GM03348 (cell line): ENCODE measurements around the gene CELA2B.
"Not testable (repeated sequence)": the region's sequence is repeated elsewhere in the genome, so short reads cannot be mapped to it uniquely, and the experiment has no call there.

Source experiments
- DNase-seq: peaks from one replicate; pipeline ENCODE4 v3.0.0; 2012; ENCODE audit warnings: low spot score

Gene CELA2B

GRCh38 chr1:15445390-15446122, 30.3 kb upstream of the CELA2B start:
- DNase-seq = no peak

DNA sequence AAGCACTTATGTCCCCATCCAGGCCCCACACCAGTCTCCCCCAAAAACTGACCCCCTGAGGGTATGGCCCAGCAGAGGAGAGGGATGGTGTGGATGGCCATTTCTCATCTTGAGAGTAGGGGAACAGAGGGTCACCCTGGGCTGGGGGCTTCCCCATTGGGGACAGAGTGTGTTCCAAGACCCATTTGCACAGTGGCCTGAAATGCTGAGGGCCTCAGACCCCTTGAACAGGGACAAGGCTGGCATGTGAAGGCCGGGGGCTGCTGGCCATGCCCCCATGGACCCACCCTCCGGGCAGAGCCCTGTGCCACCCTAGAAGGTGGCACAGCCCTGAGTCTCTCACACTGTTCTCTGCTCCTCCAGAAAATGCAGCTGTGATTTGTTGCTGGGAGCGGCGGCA, 29.7 kb upstream of the CELA2B start:
- no peak for DNase-seq

- no peak for DNase-seq
These were observed 26.9 kb upstream of the CELA2B start for GRCh38 chr1:15448877-15449462.

DNA sequence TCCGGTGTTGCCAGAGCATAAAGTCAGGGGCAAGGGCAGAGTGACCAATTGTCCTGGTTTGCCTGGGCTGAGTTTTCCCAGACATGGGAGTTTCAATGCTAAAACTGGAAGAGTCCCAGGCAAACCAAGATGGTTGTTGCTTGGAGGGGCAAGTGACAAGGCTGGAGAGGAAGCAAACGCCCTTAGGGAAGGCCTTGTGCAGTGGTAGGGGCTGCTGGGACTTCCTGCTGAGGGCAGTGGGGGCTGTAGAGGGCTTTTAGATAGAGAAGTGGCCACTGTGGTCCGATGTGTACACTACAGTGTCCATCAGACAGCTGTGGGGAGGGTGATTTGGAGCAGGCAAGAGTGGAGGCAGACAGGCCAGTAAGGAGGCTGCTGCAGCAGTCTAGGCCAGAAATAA, 26.3 kb upstream of the CELA2B start:
- DNase-seq = no peak

DNA sequence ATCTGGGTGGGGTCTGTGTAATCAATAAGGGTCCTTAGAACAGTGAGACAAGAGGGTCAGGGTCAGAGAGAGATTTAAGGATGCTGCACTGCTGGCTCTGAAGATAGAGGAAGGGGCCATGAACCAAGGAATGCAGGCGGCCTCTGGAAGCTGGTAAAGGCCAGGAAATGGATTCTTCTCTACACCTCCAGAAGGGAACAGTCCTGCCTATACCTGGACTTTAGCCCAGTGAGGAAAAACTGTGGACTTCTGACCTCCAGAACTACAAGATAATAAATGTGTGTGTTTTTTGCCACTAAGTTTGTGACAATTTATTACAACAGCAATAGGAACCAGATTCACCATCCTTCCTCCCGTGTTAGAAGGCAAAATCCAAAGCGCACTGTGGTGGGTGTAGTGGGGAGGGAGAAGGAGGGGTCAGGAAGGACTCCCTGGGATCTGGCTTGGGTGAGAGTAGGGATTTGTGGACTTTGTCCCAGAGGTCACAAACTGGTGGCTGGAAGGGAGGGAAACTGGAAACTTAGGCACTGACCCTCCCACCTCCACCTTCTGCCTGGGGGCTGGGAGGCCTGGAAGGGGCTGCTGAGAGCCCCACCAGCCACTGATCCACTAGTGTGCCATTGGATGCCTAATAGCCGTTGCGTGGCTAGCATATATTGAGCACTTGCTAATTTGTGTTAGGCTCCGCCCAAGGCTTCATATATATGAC, 24.7 kb upstream of the CELA2B start:
- no peak for DNase-seq

DNA sequence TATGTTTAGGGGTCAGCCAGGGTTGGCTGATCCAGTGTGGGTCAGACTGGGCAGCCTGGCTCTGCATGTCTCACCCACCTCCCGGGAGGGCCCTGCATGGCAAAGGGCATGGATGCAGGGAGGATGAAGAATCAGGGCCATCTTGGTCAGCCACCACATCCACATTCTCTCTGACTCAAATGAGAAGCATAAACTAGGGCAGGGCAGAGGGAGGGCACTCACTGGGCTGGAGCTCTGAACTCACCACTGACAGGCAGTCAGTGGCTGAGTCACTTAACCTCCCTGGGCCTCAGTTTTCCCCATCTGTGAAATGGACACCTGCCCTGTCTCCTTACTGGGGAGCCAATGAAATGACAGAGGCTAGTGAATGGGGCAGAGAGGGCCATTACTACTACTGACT, 23.7 kb upstream of the CELA2B start:
- no peak for DNase-seq

DNA sequence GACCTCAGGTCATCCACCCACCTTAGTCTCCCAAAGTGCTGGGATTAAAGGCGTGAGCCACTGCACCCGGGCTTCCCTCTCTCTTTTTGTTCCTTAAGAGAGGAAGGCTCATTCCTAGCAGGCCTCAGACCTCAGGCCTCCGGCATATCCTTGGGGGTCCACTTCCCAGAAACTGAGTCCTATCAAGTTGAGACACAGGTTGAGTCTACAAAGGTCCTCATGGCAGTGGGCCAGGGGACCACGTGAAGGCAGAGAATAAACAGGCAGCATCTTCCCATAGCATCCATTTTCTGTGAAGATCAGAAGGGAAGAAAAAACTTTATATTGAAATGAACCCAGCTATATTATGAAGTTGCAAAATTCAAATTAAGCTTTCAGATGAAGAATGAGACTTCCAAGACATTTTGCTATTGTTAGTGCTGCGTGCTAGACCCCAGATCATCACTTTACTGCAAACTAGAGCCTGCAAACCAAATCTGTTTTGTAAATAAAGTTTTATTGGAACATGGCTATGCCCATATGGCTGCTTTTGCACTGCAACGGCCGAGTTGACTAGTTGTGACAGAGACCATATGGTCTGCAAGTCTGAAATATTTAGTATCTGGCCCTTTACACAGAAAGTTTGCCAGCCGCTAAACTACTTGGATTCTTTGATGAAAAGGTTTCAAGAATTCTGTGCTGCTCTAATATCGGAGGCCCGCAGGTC, 22.9 kb upstream of the CELA2B start:
- no peak for DNase-seq

DNA sequence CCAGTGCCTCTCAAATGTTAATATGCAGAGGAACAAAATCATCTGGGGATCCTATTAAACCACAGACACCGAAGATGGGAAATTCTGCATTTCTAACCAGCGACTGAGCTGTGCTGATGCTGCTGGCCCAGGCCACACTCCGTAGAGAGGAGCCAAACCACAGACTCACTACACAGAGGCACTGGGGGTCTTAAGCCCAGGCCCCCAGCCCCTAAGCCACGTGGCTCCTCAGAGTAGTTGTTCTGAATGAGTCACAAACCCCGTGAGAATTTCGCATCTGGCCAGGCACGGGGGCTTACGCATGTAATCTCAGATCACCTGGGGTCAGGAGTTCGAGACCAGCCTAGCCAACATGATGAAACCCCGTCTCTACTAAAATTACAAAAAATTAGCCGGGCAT, 22.2 kb upstream of the CELA2B start:
- DNase-seq = no peak

- peak; percentile 60 for DNase-seq
These were observed 21.6 kb upstream of the CELA2B start for GRCh38 chr1:15454256-15454655.

DNA sequence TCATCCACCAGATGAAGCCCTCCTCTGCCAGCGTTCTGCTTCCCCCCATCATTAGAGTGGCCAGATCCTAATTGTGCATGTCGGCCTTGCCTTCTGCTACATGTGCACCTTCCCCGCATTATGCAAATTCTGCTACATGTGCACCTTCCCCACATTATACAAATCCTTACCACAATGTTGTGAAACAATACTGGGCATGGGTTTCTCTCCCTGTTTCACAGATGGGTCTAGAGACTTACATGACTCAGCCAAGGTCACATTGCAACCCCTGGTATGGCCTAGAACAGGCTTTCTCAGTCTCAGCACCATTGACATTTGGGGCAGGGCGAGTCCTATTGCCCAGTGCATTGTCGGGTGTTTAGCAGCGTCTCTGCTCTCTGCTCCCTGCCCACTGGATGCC, 20.4 kb upstream of the CELA2B start:
- no peak for DNase-seq

- DNase-seq = no peak
These were observed 19.5 kb upstream of the CELA2B start, which contains the start of gene CELA2A for GRCh38 chr1:15456313-15456954. Gene CELA2A, plus strand, starts transcription at chr1:15456732. Its CDS starts 22 bp downstream, at chr1:15456754.

GRCh38 chr1:15457585-15457984, 18.3 kb upstream of the CELA2B start:
- no peak for DNase-seq

- DNase-seq = not testable (repeated sequence)
These were observed 17.5 kb upstream of the CELA2B start for GRCh38 chr1:15458388-15458787.

- DNase-seq = no peak
These were observed 15.9 kb upstream of the CELA2B start for GRCh38 chr1:15459771-15460707.

- no peak for DNase-seq
These were observed 15.2 kb upstream of the CELA2B start for GRCh38 chr1:15460708-15461095.

GRCh38 chr1:15463064-15463800, 12.7 kb upstream of the CELA2B start:
- DNase-seq = not testable (repeated sequence)

DNA sequence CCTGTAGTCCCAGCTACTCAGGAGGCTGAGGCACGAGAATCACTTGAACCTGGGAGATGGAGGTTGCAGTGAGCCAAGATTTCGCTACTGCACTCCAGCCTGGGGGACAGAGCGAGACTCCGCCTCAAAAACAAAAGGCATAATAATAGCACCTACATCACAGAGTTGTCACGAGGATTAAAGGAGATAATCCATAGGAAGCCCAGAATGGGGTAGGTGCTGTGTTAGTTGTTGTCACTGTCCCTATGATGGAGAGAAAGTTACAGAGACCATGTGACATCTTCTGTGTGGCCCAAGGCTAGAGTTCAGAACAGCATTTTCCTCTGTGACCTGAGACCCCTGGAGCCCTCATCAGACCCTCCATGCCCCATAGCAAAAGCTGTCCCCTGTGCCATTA, 12.0 kb upstream of the CELA2B start:
- not testable (repeated sequence) for DNase-seq

- no peak for DNase-seq
These were observed 10.2 kb upstream of the CELA2B start for GRCh38 chr1:15465674-15466073.

DNA sequence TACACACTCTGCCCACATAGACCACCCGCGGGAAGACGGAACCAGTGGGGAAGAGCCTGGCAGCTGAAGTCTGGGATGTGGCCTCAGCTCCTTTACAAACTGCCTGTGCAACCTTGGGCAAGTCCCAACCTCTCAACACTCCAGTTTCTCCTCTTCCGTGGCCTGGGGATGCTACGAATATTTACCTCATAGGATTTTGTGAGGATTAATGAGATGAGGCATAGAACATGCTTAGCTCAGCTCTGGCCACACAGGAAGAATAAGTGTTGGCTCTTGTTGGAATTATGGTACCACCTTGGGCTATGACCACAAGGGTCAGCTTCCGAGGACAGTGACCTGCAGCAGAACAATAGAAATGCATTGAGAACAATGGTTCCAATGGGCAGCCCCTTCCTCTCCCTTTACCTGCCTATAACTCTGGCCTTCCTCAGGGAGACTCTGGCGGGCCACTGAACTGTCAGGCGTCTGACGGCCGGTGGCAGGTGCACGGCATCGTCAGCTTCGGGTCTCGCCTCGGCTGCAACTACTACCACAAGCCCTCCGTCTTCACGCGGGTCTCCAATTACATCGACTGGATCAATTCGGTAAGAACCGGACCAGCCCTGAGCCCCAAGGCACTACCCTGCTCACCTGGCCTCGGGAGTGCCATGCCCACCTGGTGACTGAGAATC, 8.8 kb upstream of the CELA2B start:
- DNase-seq = not testable (repeated sequence)

DNA sequence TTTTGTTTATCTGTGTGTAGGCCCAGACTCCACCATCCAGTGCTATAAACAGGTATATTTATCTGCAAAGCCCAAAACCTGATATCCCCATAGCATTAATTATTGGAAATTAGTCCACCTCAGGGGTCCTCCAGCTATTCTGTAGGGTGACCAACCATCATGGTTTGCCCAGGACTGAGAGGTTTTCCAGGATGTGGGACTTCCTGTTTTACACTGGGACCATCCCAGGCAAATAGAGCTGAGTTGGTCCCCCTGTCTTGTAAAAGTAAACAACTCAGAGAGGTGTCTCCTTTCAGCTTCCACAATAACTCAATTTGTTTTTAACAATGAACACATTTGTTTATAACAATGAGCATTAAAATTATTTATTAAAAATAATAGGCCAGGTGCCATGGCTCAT, 7.8 kb upstream of the CELA2B start:
- no peak for DNase-seq
